B cell (primary cell): ENCODE measurements around the gene CDC25C. TPM values are rescaled to one million over a fixed set of nuclear protein-coding genes. Genes with fewer than 3 reads are reported as not detected.

Experiments
- ATAC-seq: fragments of 200-7000 bp; cut with Tn5 transposase; one replicate; pipeline ENCODE4 v1.10.0; 2021; ENCODE audit warnings: low read depth, mild to moderate bottlenecking, moderate number of reproducible peaks, moderate library complexity
- CTCF ChIA-PET: fragments of 350-600 bp; sonication (Branson Sonifier 250); formaldehyde crosslinking; loops from one replicate; lab custom pipeline; 2021; ENCODE audit warnings: antibody characterized with exemption, inconsistent platforms; lab: Charles Lee
- POLR2A ChIA-PET: fragments of 350-600 bp; sonication (Branson Sonifier 250); formaldehyde crosslinking; loops from one replicate; lab custom pipeline; 2021; ENCODE audit warnings: antibody characterized with exemption; lab: Charles Lee
- DNase-seq: peaks from one replicate; pipeline ENCODE4 v3.0.0; 2013
- H2AFZ ChIP-seq: 2 replicates; pipeline ENCODE4 v1.6.1; 2012; ENCODE audit warnings: mild to moderate bottlenecking, low read depth, low read length; ENCODE audit not compliant: insufficient read depth, poor library complexity, severe bottlenecking
- H3K27ac ChIP-seq, 2 donors: 1 replicate in 1 of 2; 2 replicates in 1 of 2; pipeline ENCODE4 v1.5.1; 2012 to 2013; ENCODE audit warnings: low read length in 2 of 2, mild to moderate bottlenecking in 2 of 2, moderate library complexity in 1 of 2
- H3K27me3 ChIP-seq, 4 experiments: fragments of 200-600 bp in 1 of 4; sonication (generic) in 1 of 4; replicated peaks in 1 of 4; 1 replicate in 2 of 4; 2 replicates in 2 of 4; pipeline versions ENCODE4 v1.6.1 to v1.7.0; 2013 to 2016; ENCODE audit warnings: low read length in 3 of 4, mild to moderate bottlenecking in 2 of 4, mixed read lengths in 1 of 4, moderate library complexity in 1 of 4; ENCODE audit not compliant: insufficient read depth in 4 of 4, control insufficient read depth in 3 of 4; ENCODE audit errors: control extremely low read depth in 1 of 4
- H3K36me3 ChIP-seq, 2 experiments: replicated peaks in 1 of 2; 1 replicate in 1 of 2; 2 replicates in 1 of 2; pipeline versions ENCODE4 v1.6.1 to v1.7.1; 2013; ENCODE audit warnings: low read length in 1 of 2; ENCODE audit not compliant: insufficient read depth in 2 of 2, control insufficient read depth in 1 of 2; ENCODE audit errors: control extremely low read depth in 1 of 2, extremely low read depth in 1 of 2
- H3K4me1 ChIP-seq, 2 donors: fragments of 200-600 bp in 1 of 2; sonication (generic) in 1 of 2; 1 replicate in 1 of 2; 2 replicates in 1 of 2; pipeline versions ENCODE4 v1.5.1 to v1.6.1; 2013 to 2017; ENCODE audit warnings: low read length in 2 of 2; ENCODE audit not compliant: control insufficient read depth in 2 of 2, insufficient read depth in 2 of 2
- H3K4me2 ChIP-seq: replicated peaks from 2 replicates; pipeline ENCODE3; 2012; ENCODE audit warnings: mild to moderate bottlenecking, low read depth, low read length; ENCODE audit not compliant: poor library complexity, severe bottlenecking
- H3K4me3 ChIP-seq, 5 experiments: fragments of 200-600 bp in 1 of 5; sonication (generic) in 1 of 5; 1 replicate in 3 of 5; 2 replicates in 2 of 5; pipeline versions ENCODE4 v1.5.1 to v1.7.0; 2011 to 2016; ENCODE audit warnings: low read length in 4 of 5, mild to moderate bottlenecking in 4 of 5, low read depth in 2 of 5, control low read depth in 1 of 5, moderate library complexity in 1 of 5; ENCODE audit not compliant: insufficient read depth in 1 of 5; ENCODE audit errors: control extremely low read depth in 1 of 5, extremely low read depth in 1 of 5
- H3K79me2 ChIP-seq: fragments of 200-600 bp; sonication (generic); one replicate; pipeline ENCODE4 v1.6.0; 2016; ENCODE audit warnings: low read length; ENCODE audit not compliant: control insufficient read depth, insufficient read depth
- H3K9ac ChIP-seq: fragments of 200-600 bp; sonication (generic); 2 replicates; pipeline ENCODE4 v1.6.1; 2017; ENCODE audit warnings: mild to moderate bottlenecking, low read length, moderate library complexity
- H3K9me3 ChIP-seq, 3 donors: one replicate each; pipeline versions ENCODE4 v1.6.1 to v1.7.1; 2013; ENCODE audit warnings: low read length in 2 of 3; ENCODE audit not compliant: control insufficient read depth in 2 of 3, insufficient read depth in 1 of 3; ENCODE audit errors: control extremely low read depth in 1 of 3
- H4K20me1 ChIP-seq: 2 replicates; pipeline ENCODE4 v1.6.0; 2012; ENCODE audit warnings: mild to moderate bottlenecking, low read length; ENCODE audit not compliant: insufficient read depth, control insufficient read depth, poor library complexity, severe bottlenecking
- H3K27ac Mint-ChIP-seq: one replicate; pipeline ENCODE4 v1.8.0; 2021; ENCODE audit warnings: mixed read lengths
- H3K27me3 Mint-ChIP-seq: one replicate; pipeline ENCODE4 v1.8.0; 2021; ENCODE audit warnings: mixed read lengths
- H3K4me1 Mint-ChIP-seq: one replicate; pipeline ENCODE4 v1.8.0; 2021; ENCODE audit warnings: mixed read lengths
- H3K4me3 Mint-ChIP-seq: one replicate; pipeline ENCODE4 v1.8.0; 2021; ENCODE audit warnings: mixed read lengths
- H3K9me3 Mint-ChIP-seq: one replicate; pipeline ENCODE4 v1.8.0; 2022; ENCODE audit warnings: mixed read lengths; ENCODE audit not compliant: insufficient read depth
- EZH2 ChIP-seq: IDR thresholded peaks from 2 replicates; pipeline ENCODE4 v1.6.1; 2012; ENCODE audit warnings: borderline replicate concordance, low read depth, mild to moderate bottlenecking, moderate library complexity, low read length; ENCODE audit not compliant: insufficient read depth, poor library complexity, severe bottlenecking
- WGBS: methylation state at CpG from one replicate; pipeline ENCODE4 v1.1.5; 2013; ENCODE audit warnings: missing lambda C conversion rate; ENCODE audit not compliant: insufficient coverage; 5-methylcytosine and 5-hydroxymethylcytosine counted together
- intact Hi-C: fragments of 100-400 bp; cut with micrococcal nuclease; formaldehyde crosslinking; loops from one replicate; pipeline ENCODE4 v1.10.0; 2022
- polyA plus RNA-seq: library from polyadenylated mRNA; depleted of rRNA; stranded (reverse); fragments of >200 nt; gene quantifications from 2 replicates; pipeline ENCODE4 v1.2.3, GENCODE V29; 2012
- total RNA-seq, 2 donors: library from RNA; stranded (reverse); fragments of 120-200 nt in 1 of 2; gene quantifications; 1 replicate in 1 of 2; 2 replicates in 1 of 2; pipeline versions ENCODE4 v1.2.3 to v1.2.4, GENCODE V29; 2013 to 2022
- TF ChIP-seq, protein P1 (sequence below): fragments of 200-600 bp; IDR thresholded peaks from one replicate; pipeline ENCODE4 v1.8.0; 2022; ENCODE audit warnings: antibody characterized with exemption, mild to moderate bottlenecking

CDC25C gene
- total and polyA plus RNA-seq, 2 donors (not counting 1 experiment from before 2014, with no cell fraction given): 0.03 TPM; not detected in 1

GRCh38 chr5:138351517-138351916, 19.9 kb upstream of the CDC25C start:
- H4K20me1 ChIP-seq: peaks cover 30% of the 10 kb centered on the region
- Mint-ChIP-seq H3K9me3 (no peaks in the 10 kb centered on the region), H3K4me3 (peak overlapping the region; percentile 78), H3K27me3 (no peaks in the 10 kb centered on the region), H3K4me1 (peaks cover 44% of the 10 kb centered on the region), H3K27ac (peak overlapping the region; percentile 84)
- CTCF ChIA-PET: interaction anchor here (0.6 to 9.3 kb wide), 19 partner anchors 14 to 922 kb away, joined by 3 to 278 read pairs (median 5); partner anchors contain the start of genes BRD8, CDC23, CDC25C and CTNNA1
- ATAC-seq: no peak
- no peak for DNase-seq
- H3K4me3 ChIP-seq: no peak overlapping the region
- intact Hi-C loops: loop anchor here (10.0 kb wide), 2 partner anchors 83 to 923 kb away; partner anchors contain the start of gene REEP2
- POLR2A ChIA-PET: interaction anchor here (0.9 to 4.9 kb wide), 3 partner anchors 13 to 224 kb away, joined by 4 to 107 read pairs (median 12); partner anchors contain the start of genes ETF1, FAM53C and HSPA9
- no peak overlapping the region for H3K4me2 ChIP-seq
- no peak overlapping the region for H2AFZ ChIP-seq
- peaks cover 0 to 21% of the 10 kb centered on the region in 2 experiments for H3K36me3 ChIP-seq
- H3K27me3 ChIP-seq: no peaks in the 10 kb centered on the region
- TF ChIP-seq, protein P1, sequence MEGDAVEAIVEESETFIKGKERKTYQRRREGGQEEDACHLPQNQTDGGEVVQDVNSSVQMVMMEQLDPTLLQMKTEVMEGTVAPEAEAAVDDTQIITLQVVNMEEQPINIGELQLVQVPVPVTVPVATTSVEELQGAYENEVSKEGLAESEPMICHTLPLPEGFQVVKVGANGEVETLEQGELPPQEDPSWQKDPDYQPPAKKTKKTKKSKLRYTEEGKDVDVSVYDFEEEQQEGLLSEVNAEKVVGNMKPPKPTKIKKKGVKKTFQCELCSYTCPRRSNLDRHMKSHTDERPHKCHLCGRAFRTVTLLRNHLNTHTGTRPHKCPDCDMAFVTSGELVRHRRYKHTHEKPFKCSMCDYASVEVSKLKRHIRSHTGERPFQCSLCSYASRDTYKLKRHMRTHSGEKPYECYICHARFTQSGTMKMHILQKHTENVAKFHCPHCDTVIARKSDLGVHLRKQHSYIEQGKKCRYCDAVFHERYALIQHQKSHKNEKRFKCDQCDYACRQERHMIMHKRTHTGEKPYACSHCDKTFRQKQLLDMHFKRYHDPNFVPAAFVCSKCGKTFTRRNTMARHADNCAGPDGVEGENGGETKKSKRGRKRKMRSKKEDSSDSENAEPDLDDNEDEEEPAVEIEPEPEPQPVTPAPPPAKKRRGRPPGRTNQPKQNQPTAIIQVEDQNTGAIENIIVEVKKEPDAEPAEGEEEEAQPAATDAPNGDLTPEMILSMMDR: no peak
- TF ChIP-seq EZH2: no peak
- H3K9me3 ChIP-seq: peaks cover 0 to 7% (median 4%) of the 10 kb centered on the region in 3 donors
- no peak overlapping the region for H3K9ac ChIP-seq
- H3K79me2 ChIP-seq: peaks cover 50% of the 10 kb centered on the region
- peaks cover 25 to 30% of the 10 kb centered on the region in 2 donors for H3K4me1 ChIP-seq
- H3K27ac ChIP-seq: peak overlapping the region; percentile 72 to 74

DNA sequence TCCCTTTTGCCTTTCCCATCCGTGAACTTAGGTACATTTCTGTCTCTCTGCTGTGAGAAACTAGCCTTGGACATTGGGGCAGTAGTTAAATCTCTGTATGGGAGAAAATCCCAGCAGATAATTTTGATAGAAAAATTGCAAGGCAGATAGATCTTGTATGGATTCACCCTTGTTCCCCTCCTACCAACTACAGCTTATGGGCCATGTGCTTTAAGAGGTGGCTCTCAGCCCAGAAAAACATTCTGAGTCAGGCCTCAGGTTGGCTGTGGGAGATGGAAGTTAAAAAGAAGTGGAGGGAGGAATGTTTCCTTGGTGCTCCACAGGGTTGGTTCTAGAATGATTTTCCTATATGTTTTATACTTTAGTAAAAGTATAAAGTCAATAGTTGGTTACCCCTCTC, 19.5 kb upstream of the CDC25C start:
- H3K9ac ChIP-seq: no peak overlapping the region
- no peak overlapping the region for H3K27ac Mint-ChIP-seq
- H2AFZ ChIP-seq: no peak overlapping the region
- peaks cover 41% of the 10 kb centered on the region for H3K4me1 Mint-ChIP-seq
- POLR2A ChIA-PET: interaction anchor here (4.9 kb wide), 1 partner anchor 13 kb away, joined by 107 read pairs; the partner anchor contains the start of gene FAM53C
- CTCF ChIA-PET: interaction anchor here (1.3 to 9.3 kb wide), 4 partner anchors 14 to 192 kb away, joined by 7 to 278 read pairs (median 26); partner anchors contain the start of genes CDC23, CDC25C, ETF1 and FAM53C
- no peaks in the 10 kb centered on the region for H3K27me3 Mint-ChIP-seq
- peaks cover 28% of the 10 kb centered on the region for H4K20me1 ChIP-seq
- H3K4me2 ChIP-seq: no peak overlapping the region
- H3K4me3 ChIP-seq: no peak overlapping the region
- H3K27me3 ChIP-seq: no peaks in the 10 kb centered on the region
- no peak overlapping the region for H3K4me3 Mint-ChIP-seq
- H3K9me3 ChIP-seq: peaks cover 0 to 7% (median 4%) of the 10 kb centered on the region in 3 donors
- WGBS: no CpG with 5 or more reads among the region's 1 CpG
- no peaks in the 10 kb centered on the region for H3K9me3 Mint-ChIP-seq
- TF ChIP-seq, protein P1: no peak
- TF ChIP-seq EZH2: no peak
- H3K4me1 ChIP-seq: peaks cover 25 to 28% of the 10 kb centered on the region in 2 donors
- ATAC-seq (no peak), DNase-seq (no peak)
- intact Hi-C loops: loop anchor here (10.0 kb wide), 2 partner anchors 84 to 924 kb away; partner anchors contain the start of gene REEP2
- peak overlapping the region in 1 of 2 donors; percentile 18 for H3K27ac ChIP-seq
- peaks cover 46% of the 10 kb centered on the region for H3K79me2 ChIP-seq
- peaks cover 0 to 25% of the 10 kb centered on the region in 2 experiments for H3K36me3 ChIP-seq
